Measurements from ENCODE around the gene LBHD2. TPM values are rescaled to one million over a fixed set of nuclear protein-coding genes. Genes with fewer than 3 reads are reported as not detected.

LBHD2 gene
- total RNA-seq, 1 donor from 2014 or later: not detected

DNA sequence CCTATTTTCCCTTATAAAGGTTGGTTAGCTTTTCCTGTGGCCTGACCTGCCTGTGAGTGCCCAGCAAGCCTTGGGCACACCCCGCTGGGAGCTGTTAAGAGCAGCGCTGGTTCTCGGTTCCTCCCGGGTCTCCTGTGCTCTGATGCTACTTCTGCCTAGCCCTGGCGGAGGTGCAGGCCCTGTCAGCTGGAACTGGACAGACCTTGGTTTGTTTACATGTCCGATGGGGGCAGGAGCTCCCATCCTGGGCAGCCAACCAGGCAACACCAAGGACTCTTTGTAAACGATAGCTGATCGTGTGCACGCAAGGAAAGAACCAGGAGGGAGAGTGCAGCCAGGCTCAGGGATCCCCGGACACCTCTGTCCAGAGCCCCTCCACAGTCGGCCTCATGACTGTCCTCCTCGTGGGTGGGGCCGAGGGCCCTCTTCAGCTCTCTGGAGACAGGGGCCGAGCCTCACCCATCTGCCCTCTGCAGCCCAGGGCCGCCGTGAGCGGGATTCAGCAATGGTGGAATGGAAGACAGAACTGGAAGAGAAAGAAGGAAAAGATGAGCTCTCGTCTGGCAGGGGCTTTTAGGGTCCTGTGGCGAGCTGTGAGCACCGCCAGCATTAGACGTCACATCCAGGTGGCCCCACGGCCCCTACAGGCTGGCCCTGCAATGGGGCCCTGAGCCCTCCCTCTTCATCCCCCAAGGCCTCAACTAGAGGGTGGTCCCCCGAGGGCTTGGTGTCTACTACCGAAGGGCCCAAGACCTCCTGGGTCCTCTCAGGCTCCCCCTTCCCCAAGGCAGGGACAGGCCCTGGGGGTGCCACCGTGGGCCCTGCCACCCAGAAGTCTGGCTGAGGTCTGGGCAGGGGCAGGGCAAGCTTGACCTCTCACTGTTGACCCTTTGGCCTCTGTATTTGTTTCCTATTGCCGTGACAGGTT, 51.6 kb downstream of the LBHD2 start:
- H3K36me3 Mint-ChIP-seq (ENCODE audit: low read depth, unreplicated experiment): peaks cover 38% of the 10 kb centered on the region
- peaks cover 17% of the 10 kb centered on the region for H3K27me3 Mint-ChIP-seq (ENCODE audit: unreplicated experiment)
- no peaks in the 10 kb centered on the region for H3K9me3 Mint-ChIP-seq (ENCODE audit: unreplicated experiment)
- no peak for DNase-seq (ENCODE audit: low spot score)
- no peak overlapping the region for H3K4me3 Mint-ChIP-seq (ENCODE audit: unreplicated experiment)
- H3K4me1 Mint-ChIP-seq (ENCODE audit: unreplicated experiment): peaks cover 2% of the 10 kb centered on the region
- H3K27ac Mint-ChIP-seq (ENCODE audit: unreplicated experiment): peak overlapping the region; percentile 52
- TF ChIP-seq, protein P1, sequence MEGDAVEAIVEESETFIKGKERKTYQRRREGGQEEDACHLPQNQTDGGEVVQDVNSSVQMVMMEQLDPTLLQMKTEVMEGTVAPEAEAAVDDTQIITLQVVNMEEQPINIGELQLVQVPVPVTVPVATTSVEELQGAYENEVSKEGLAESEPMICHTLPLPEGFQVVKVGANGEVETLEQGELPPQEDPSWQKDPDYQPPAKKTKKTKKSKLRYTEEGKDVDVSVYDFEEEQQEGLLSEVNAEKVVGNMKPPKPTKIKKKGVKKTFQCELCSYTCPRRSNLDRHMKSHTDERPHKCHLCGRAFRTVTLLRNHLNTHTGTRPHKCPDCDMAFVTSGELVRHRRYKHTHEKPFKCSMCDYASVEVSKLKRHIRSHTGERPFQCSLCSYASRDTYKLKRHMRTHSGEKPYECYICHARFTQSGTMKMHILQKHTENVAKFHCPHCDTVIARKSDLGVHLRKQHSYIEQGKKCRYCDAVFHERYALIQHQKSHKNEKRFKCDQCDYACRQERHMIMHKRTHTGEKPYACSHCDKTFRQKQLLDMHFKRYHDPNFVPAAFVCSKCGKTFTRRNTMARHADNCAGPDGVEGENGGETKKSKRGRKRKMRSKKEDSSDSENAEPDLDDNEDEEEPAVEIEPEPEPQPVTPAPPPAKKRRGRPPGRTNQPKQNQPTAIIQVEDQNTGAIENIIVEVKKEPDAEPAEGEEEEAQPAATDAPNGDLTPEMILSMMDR (IDR thresholded peaks at IDR 0.05; ENCODE audit: unreplicated experiment): no peak

DNA sequence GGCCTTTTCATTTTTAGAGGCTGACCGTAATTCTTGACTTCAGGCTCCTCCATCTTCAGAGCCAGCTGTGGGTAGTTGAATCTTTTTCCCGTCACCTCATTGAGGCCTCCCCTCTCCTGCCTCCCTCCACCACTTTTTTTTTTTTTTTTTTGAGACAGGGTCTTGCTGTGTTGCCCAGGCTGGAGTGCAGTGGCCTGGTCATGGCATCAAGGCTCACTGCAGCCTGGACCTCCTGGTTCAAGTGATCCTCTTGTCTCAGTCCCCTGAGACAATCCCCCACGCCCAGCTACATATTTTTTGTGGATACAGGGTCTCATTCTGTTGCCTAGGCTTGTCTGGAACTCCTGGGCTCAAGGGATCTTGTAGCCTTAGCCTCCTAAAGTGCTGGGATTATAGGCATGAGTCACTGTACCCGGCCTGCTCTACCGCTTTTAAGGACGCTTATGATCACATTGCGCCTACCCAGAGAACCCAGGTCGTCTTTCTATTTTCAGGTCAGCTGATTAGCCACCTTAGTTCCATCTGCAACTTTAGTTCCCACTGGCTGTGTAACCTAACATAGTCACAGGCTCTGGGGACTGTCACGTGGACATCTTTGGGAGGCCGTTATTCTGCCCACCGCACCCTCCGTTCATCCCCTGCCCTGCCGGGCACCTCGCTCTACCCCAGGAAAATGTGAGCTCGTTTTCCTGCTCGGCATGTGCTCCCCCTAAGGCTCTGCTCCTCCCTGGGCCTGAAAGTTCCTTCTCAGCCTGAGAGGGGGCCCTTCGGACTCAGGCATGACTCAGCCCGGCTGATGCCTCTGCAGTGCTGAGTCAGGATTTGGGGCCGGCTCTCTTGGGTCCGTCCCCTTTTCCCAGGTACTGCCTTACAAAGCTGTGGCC, 52.6 kb downstream of the LBHD2 start:
- TF ChIP-seq, protein P1 (IDR thresholded peaks at IDR 0.05; ENCODE audit: unreplicated experiment): no peak
- no peak overlapping the region for H3K4me3 Mint-ChIP-seq (ENCODE audit: unreplicated experiment)
- peak overlapping the region; percentile 39 for H3K27ac Mint-ChIP-seq (ENCODE audit: unreplicated experiment)
- H3K36me3 Mint-ChIP-seq (ENCODE audit: low read depth, unreplicated experiment): peaks cover 38% of the 10 kb centered on the region
- no peaks in the 10 kb centered on the region for H3K9me3 Mint-ChIP-seq (ENCODE audit: unreplicated experiment)
- no peak for DNase-seq (ENCODE audit: low spot score)
- peaks cover 15% of the 10 kb centered on the region for H3K27me3 Mint-ChIP-seq (ENCODE audit: unreplicated experiment)
- H3K4me1 Mint-ChIP-seq (ENCODE audit: unreplicated experiment): peaks cover 6% of the 10 kb centered on the region

DNA sequence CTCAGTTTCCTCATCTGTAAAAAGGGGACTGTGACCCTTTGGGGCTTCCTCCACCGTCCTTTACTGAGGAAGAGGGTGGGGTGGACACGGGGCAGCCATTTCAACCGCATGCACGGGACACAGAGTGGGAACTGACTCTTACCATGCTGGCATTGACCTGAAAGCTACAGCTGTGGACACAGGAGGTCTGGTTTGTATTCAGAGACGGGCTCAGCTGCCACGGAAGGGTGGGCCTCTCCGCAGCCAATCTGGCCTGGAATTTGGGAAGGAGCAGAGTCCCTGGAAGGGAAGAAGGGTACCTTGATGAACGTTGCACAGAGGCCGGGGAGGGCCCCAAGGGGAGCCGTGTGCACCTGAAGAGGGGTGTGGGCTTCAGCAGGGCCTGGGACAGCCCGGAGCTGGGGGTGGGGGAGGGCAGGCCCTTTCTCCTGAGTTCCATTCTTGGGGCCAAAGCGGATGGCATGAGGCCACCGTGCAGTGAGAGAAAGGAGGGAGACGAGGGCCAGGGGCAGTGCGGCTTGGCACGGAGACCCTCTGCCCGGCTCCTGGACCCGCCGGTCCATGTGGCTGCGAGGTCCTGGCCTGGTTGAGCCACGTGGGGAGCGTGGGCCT, 53.8 kb downstream of the LBHD2 start:
- H3K4me3 Mint-ChIP-seq (ENCODE audit: unreplicated experiment): no peak overlapping the region
- peaks cover 9% of the 10 kb centered on the region for H3K4me1 Mint-ChIP-seq (ENCODE audit: unreplicated experiment)
- H3K27me3 Mint-ChIP-seq (ENCODE audit: unreplicated experiment): peaks cover 12% of the 10 kb centered on the region
- no peak for DNase-seq (ENCODE audit: low spot score)
- peaks cover 34% of the 10 kb centered on the region for H3K36me3 Mint-ChIP-seq (ENCODE audit: low read depth, unreplicated experiment)
- H3K27ac Mint-ChIP-seq (ENCODE audit: unreplicated experiment): no peak overlapping the region
- TF ChIP-seq, protein P1 (IDR thresholded peaks at IDR 0.05; ENCODE audit: unreplicated experiment): no peak
- no peaks in the 10 kb centered on the region for H3K9me3 Mint-ChIP-seq (ENCODE audit: unreplicated experiment)

DNA sequence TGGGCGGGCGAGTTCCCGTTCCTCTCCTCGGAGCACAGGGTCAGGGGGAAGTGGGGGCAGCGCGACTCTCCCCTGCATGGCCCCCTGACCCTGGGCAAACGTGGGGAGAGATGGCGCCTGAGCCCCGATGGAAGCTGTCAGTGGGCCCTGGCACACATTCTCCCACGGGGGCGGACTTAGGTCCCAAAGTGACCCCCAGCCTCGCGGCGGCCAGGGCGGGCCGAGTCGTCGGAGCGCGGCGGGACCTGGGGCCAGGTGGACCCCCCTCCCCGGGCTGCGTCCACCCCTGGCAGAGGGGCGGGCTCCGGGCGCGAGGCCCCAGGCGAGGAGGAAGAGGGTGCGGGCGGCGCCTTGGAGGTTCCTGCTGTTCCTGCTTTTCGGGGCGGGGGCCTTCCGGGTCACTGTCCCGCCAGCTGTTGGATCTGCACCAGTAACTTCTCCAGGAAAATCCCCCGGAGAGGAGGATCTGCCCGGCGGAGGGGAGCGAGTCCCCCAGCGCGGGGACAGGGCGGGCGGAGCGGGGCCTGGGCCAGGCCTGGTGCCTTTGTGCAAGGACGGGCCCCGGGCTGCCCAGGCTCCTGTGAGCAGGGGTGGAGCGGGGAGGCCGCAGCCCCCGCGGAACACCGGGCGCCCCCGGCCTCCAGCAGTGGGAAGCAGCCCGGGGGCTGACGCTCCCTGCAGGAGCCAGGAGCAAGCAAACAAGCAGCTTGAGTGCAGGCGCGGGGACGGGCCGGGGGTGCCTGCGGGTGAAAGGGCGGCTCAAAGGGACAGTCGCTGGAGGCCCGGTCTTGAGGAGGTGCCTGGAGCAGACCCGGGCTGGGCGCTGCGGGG, 54.5 kb downstream of the LBHD2 start:
- H3K9me3 Mint-ChIP-seq (ENCODE audit: unreplicated experiment): no peaks in the 10 kb centered on the region
- H3K27ac Mint-ChIP-seq (ENCODE audit: unreplicated experiment): no peak overlapping the region
- TF ChIP-seq, protein P1 (IDR thresholded peaks at IDR 0.05; ENCODE audit: unreplicated experiment): no peak
- H3K4me3 Mint-ChIP-seq (ENCODE audit: unreplicated experiment): no peak overlapping the region
- peaks cover 9% of the 10 kb centered on the region for H3K4me1 Mint-ChIP-seq (ENCODE audit: unreplicated experiment)
- peaks cover 12% of the 10 kb centered on the region for H3K27me3 Mint-ChIP-seq (ENCODE audit: unreplicated experiment)
- no peak for DNase-seq (ENCODE audit: low spot score)
- peaks cover 27% of the 10 kb centered on the region for H3K36me3 Mint-ChIP-seq (ENCODE audit: low read depth, unreplicated experiment)
